ENCODE data around the gene MYO15A.

Gene MYO15A

DNA sequence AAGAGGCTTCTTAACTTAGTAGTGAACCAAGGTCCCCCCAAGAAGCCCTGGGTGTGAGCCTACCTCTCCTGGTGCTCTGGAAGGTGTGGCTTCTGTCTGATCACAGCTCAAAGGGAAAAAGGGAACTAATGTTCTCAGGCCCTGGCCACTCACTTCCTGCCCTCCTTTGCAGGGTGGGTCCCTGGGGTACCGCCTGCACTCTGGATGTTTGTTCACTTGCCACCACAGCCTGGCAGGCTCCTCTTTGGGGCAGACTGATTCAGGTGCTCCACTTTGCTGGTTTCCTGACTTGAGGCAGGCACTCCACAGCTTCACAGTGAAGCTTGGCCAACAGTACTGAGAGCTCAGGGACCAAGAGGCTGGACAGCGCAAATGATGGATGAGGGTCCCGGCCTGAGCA, 5.9 kb upstream of the MYO15A start:
- DNase-seq (ENCODE audit: low read depth): no peak

DNA sequence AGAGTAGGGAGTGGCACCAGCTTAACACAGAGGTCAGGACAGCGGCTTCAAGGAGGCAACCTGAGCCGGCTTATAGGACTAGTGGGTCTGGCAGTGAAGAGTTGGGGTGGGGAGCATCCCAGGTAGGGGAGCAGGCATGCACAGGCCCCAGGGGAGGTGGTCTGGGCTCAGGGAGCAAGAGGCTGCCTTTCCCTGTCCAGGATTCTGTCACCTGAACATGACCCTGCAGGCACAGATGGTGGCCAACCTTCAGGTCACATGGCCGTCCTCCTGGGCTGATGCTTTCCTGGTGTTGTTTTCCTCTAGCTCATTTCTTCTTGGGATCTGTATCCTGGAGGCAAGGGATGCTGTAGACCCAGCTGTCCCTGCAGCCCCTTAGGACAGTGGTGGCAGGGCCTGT, 3.5 kb upstream of the MYO15A start:
- no peak for DNase-seq (ENCODE audit: low read depth)

DNA sequence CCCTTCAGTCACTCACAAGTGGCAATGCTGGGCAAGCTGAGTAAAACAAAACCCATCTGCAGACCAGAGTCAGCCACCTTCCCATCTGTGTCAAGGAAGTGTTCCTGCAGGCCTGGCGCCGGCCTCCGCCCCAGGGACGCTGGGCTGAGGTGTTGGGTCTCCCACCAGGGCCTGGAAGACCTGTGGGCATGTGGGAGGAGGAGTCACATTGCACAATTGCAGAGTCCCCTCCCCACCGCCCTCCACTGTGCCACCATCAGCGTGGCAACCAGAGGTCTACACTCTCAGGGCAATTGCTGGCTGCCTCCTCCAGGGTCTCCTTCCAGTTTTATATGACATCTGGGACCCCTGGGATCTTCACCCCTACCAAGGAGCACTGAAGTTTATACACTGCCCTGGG, 3.0 kb upstream of the MYO15A start:
- no peak for DNase-seq (ENCODE audit: low read depth)

DNA sequence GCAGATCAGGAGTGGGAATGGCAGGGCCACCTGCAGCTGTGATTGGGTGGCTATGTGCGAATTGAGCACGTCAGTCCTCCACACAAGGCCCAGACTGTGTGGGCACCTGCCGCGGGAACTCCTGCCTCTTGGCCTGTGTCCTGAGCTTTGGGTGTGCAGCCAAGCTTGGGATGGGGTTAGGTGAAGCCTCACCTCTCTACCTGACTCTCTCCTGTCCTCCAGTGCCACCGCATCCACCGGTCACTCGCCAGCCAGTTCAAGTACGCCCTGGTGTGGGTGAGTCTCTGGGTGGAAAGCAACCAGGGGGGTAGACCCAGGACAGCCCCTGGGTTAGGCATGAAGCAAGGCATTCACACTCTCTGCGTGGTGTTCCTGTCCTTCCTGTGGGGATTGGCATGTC, 2.3 kb upstream of the MYO15A start:
- DNase-seq (ENCODE audit: low read depth): no peak

DNA sequence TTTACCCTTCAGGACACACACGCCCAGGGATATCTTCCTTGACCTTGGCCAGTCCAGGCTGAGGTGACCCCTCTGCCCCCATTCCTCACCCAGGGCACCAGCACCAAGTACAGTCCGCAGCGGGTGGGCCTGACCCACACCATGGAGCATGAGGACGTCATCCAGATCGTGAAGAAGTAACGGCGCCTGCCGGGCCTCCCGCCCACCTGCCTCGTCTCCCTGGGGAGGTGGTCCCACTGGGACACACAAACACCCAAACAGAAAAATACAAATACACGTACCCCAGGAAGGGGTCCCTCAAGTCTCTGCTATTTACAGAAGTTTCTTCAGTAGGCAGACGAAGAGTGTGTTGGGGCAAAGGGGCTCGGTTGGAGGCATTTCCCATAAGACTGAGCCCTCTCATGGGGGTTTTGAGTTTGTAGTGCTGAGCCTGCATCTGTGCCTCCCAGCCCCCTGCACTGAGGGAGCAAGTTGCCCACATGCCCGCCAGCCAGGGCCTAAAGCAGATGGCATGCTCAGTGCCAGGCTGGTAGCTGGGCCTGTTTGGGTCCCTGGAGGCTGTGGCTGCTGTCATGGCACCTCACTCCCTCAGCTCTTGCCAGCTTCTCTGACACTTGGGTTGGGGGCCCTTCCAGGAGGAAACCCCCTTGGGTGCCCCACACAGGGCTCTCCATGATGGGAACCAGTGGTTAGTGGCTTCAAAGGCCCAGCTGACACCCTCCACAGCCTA, 1.3 kb upstream of the MYO15A start:
- DNase-seq (ENCODE audit: low read depth): no peak

DNA sequence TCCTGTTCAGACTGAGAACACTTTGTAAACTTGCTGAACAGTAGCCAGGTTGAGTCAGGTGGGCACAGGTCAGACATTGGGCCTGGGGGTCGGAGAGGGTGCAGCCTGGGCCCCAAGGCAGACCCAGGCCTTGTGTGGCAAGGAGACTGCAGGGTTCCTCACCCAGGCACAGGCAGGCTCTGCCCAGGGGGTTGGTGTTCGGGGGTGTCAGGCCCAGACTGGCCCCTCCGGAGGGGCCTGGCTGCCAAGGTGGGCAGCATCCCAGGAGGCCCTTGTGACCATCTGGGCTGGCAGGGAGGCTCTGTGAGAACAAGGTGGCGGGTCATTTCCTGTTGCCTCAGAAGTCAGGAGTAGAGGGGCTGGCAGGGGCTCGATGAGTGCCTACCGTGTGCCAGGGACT, 585 bp upstream of the MYO15A start:
- DNase-seq (ENCODE audit: low read depth): no peak

DNA sequence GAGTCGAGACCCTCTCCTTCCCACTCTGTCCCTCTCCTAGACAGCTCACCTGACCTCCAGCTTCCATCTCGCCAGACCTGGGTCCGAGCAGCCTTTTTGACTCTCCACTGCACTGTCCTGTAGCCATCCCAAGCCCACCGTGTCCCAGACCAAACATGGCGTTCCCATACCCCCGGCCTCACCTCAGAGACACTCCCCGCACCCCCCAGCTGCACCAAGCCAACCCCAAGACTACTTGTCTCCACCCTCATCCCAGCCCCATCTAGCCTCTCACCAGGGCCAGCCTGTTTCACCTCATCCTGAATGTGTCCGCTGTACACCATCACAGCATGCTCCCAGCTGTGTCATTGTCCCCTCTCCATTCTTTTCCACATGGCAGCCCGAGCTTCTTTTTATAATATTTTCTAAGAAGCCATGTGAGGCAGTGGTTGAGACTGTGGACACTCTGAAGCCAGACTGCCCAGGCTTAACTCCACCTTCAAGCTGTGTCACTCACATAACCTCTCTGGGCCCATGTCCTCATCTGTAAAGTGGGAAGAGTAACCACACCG, 1.5 kb downstream of the MYO15A start:
- DNase-seq (ENCODE audit: low read depth): no peak

DNA sequence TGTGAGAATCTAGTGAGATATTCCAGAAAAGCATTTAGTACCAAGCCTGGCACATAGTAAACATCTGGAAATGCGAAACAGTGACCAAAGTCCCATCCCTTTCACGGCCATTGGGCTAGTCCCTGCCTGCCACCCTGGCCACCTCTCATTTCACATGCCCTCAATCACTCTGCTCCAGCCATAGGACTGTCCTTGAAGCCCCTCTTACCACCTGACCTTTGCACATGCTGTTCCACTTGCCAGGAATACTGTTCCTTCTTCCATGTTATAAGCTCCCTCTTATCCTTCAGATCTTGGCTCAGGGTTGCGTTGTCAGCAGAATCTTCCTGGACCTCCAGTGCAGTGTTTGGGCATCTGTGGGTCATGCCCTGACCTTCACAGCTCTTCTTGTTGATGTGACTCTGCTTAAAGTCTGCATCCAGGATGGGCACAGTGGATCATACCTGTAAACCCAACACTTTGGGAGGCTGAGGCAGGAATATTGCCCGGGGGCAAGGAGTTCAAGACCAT, 2.1 kb downstream of the MYO15A start:
- no peak for DNase-seq (ENCODE audit: low read depth)

DNA sequence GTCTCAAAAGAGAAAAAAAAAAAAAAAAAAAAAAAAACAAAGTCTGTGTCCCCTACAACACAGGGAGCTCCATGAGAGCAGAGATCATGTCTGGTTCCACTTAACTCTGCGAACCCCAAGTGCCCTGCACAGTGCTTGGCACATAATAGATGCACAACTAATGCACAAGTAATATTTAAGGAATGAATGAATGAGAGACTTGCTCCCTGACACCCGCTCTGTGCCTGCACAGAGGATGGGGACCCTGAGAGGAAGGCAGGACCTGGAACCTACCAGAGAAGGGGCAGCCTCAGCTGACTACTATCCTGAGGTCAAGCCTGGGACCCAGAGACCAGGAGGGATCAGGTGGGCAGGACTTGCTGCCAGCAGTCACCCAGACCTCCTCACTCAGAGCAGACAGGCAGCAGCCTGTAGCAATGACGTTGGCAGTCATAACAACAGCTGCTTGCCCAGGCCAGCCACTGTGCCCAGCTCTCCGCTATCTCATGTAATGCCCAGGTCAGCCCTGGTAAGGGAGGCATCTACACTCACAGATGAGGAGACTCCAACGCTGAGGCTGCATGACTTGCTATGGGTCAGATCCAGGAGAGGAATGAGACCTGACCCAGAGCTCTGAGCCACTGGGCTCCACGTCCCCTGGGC, 2.9 kb downstream of the MYO15A start:
- no peak for DNase-seq (ENCODE audit: low read depth)

DNA sequence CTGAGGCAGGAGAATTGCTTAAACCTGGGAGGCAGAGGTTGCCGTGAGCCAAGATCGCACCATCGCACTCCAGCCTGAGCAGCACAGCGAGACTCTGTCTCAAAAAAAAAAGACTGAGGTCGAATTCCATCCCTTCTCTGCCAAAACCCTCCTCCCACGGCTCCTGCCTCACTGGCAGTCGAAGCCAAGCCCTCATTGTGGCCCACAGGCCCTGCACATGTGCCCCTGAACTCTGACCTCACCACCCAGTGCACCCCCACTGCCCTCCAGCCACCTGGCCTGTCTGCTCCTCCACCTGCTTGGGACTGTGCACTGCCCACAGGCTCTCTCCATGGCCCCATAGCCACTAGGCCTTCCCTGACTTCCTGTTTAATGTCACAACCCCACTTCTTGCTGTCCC, 7.0 kb downstream of the MYO15A start:
- no peak for DNase-seq (ENCODE audit: low read depth)

DNA sequence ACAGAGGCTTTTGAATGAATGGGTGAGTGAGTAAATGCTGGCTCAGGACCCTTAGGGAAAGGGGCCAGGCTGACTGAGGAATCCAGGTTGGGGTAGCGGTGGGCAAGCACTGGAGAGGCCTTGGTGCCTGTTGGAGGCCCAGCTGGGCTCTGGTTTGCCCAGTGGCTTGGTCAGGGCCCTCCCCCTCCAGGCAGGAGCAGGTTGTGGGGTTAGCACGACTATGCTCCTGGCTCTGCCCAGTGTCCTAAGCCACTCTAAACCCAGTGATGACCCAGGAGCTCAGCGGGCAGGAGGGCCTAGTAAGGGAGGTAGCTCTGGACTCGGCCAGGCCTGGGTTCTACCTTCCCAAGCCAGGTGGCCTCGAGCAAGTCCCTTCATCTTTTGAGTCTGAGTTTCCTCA, 7.5 kb downstream of the MYO15A start:
- no peak for DNase-seq (ENCODE audit: low read depth)

DNA sequence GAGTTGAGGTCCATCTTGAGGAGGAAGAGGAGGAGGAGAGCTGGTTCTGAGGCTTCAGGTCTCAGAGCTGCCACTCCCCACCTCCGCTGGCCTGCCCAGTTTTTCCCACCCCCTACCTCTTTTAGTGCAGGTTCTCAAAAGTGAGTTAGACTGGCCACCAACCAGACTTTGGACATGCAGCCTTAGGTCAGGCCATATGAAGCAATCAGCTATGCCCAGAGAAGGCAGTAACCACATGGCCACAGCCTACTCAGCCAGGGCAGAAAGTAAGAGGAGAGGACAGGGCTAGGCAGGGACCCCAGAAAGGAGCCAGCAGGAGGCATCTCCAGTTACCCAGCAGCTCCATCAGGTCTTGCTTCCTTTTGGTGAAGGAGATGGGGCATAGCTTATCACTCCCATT, 9.0 kb downstream of the MYO15A start:
- DNase-seq (ENCODE audit: low read depth): no peak

DNA sequence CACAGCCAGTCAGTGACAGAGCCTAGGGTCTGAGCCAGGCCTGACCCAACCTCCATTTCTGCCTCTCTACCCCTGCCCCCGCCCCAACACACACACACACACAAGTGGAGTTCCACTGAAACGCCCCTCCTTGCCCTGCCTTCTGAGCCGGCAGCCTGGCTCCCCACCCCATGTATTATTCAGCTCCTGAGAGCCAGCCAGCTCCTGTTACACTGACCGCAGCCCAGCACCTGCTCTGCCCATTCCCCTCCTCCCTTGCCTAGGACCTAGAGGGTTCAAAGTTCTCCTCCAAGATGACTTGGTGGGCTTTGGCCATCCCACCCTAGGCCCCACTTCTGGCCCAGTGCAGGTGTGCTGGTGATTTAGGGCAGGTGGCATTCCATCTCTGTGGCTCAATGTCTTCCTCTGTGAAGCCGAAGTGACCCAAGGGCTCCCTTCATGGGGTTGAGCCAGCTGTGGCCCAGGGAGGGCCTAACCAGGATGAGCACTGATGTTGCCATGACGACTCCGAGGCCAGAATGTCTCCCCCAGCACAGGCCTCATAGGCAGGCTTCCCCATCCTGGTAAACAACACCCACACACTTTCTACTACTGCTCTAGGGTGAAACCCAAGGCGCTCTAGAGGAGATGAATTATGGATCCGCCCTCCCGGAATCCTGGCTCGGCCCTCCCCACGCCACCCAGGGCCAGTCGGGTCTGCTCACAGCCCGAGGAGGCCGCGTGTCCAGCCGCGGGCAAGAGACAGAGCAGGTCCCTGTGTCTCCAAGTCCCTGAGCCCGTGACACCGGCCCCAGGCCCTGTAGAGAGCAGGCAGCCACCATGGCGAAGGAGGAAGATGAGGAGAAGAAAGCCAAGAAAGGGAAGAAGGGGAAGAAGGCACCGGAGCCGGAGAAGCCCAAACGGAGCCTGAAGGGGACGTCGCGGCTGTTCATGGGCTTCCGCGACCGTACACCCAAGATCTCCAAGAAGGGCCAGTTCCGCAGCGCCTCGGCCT, 9.7 kb downstream of the MYO15A start:
- DNase-seq (ENCODE audit: low read depth): no peak

DNA sequence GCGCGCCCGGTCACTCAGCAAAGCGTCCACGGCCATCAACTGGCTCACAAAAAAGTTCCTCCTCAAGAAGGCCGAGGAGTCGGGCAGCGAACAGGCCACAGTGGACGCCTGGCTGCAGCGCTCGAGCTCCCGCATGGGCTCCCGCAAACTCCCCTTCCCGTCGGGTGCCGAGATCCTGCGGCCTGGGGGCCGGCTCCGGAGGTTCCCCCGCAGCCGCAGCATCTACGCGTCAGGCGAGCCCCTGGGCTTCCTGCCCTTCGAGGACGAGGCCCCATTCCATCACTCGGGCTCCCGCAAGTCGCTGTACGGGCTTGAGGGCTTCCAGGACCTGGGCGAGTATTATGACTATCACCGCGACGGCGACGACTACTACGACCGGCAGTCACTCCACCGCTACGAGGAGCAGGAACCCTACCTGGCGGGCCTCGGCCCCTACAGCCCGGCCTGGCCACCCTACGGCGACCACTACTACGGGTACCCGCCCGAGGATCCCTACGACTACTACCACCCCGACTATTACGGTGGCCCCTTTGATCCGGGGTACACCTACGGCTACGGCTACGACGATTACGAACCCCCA, 10.7 kb downstream of the MYO15A start:
- DNase-seq (ENCODE audit: low read depth): no peak

DNA sequence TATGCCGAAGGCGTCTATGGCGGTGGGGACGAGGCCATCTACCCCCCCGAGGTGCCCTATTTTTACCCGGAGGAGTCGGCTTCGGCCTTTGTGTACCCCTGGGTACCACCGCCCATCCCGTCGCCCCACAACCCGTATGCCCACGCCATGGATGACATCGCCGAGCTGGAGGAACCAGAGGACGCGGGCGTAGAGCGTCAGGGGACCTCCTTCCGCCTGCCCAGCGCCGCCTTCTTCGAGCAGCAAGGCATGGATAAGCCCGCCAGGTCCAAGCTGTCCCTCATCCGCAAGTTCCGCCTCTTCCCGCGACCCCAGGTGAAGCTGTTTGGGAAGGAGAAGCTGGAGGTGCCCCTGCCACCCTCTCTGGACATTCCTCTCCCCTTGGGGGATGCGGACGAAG, 11.4 kb downstream of the MYO15A start:
- DNase-seq (ENCODE audit: low read depth): no peak

DNA sequence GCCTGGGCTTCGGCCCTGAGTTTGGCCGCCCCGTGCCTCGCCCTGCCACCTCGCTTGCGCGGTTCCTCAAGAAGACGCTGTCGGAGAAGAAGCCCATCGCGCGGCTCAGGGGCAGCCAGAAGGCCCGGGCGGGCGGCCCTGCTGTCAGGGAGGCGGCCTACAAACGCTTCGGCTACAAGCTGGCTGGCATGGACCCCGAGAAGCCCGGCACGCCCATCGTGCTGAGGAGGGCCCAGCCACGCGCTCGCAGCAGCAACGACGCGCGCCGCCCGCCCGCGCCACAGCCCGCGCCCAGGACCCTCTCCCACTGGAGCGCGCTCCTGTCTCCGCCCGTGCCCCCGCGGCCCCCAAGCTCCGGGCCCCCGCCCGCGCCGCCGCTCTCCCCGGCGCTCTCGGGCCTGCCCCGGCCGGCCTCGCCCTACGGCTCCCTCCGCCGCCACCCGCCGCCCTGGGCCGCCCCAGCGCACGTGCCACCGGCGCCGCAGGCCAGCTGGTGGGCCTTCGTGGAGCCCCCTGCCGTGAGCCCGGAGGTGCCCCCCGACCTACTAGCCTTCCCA, 12.0 kb downstream of the MYO15A start:
- DNase-seq (ENCODE audit: low read depth): no peak

DNA sequence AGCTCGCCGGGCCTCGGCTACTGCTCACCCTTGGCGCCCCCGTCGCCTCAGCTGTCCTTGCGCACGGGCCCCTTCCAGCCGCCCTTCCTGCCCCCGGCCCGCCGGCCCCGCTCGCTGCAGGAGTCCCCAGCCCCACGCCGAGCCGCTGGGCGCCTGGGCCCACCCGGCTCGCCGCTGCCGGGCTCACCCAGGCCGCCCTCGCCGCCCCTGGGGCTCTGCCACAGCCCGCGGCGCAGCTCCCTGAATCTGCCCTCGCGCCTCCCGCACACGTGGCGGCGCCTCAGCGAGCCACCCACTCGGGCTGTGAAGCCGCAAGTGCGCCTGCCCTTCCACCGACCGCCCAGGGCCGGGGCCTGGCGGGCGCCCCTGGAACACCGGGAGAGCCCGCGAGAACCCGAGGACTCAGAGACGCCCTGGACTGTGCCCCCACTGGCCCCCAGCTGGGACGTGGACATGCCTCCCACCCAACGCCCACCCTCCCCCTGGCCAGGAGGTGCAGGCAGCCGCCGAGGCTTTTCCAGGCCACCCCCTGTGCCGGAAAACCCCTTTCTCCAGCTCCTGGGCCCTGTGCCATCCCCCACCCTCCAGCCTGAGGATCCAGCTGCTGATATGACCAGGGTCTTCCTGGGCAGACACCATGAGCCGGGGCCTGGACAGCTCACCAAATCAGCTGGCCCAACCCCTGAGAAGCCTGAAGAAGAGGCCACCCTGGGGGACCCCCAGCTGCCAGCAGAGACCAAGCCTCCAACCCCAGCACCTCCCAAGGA, 12.8 kb downstream of the MYO15A start:
- no peak for DNase-seq (ENCODE audit: low read depth)

DNA sequence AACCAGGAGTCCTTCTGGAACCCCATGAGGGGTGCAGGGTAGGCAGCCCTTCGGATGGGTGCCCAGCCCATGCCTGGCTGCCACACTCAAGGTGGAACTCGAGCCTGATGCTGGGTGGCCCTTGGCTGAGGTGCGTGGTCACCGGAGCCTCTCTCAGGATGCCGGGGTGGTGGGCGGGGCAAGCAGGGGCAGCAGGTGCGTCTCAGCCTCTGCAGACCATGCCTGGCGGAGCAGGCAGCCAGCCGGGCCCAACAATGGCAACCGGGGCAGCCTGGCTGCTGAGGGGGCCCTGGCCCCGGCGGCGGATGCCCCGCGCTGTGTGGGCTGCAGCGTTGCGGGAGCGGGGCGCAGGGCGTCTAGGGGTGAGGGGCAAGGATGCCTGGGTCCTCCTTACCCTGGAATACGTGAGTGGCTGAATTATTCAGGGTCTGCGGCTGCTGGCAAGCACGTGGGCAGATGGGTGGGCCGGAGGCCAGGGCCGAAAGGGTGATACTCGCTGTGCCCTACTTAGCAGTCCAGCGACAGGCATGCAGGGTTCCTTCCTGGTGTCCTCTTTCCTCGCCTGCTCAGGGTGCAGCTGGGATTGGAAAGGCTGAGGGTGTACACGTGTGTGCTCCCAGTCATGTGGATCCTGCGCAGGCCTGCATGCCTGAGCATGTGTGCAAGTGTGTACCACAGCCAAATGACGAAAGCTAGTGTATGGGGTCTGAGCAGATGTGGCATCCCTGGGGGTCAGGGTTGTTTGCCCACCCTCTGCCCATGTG, 14.6 kb downstream of the MYO15A start:
- DNase-seq (ENCODE audit: low read depth): no peak

DNA sequence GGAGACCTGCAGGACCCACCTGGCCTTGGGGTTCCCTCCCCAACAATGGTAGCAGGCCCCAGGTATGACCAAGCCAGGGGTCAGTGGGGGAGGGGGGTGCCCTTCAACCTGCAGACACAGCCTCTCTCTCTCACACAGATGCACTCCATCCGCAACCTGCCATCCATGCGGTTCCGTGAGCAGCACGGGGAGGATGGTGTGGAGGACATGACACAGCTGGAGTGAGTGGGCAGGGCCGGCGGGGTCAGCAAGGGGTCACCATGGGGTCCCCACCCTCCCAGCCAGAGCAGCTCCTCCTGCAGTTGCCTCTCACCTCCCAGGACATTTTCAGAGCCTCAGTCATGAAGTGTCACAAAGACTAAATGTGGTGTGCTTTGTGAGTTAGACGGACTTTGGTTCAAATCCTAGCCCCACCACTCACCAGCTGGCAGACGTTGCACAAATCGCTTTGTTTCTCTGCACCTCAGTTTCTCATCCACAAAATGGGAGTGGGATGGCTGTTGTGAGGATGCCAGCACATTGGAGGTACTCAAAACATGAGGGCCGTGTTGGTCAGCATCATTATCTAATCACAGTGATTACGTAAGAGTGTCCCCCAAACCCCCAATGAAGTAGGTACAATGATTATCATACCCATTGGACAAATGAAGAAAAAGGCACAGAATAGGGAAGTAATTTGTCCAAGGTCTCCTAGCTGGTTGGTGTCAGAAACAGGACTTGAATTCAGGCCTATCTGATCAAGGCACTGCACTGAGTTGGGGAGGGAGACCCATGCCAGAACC, 16.0 kb downstream of the MYO15A start:
- DNase-seq (ENCODE audit: low read depth): no peak
